HEK293 (cell line): ENCODE data around the gene MICAL3.

Experiments
- CTCF ChIA-PET: fragments of 350-600 bp; formaldehyde crosslinking; extraction: SDS; loops from one replicate; lab custom pipeline; 2021; ENCODE audit warnings: antibody characterized with exemption; lab: Yijun Ruan, JAX
- POLR2A ChIA-PET: fragments of 300-600 bp; formaldehyde crosslinking; extraction: SDS; loops from one replicate; lab custom pipeline; 2020; ENCODE audit warnings: antibody characterized with exemption, inconsistent platforms; lab: Yijun Ruan, JAX
- H3K27ac ChIP-seq: fragments of 200-500 bp; sonication (Bioruptor generic); 2 replicates; pipeline ENCODE4 v1.5.1; 2014; ENCODE audit warnings: low read depth, low read length, control low read depth, inconsistent platforms; ENCODE audit errors: extremely low read depth
- H3K36me3 ChIP-seq, 2 experiments: fragments of 200-500 bp in 1 of 2; sonication (Bioruptor generic) in 1 of 2; 1 replicate in 1 of 2; 2 replicates in 1 of 2; pipeline ENCODE4 v1.5.1; 2014 to 2017; ENCODE audit warnings: inconsistent platforms in 2 of 2, low read length in 2 of 2; ENCODE audit not compliant: control insufficient read depth in 2 of 2, insufficient read depth in 1 of 2
- H3K4me1 ChIP-seq: fragments of 200-500 bp; sonication (Bioruptor generic); 2 replicates; pipeline ENCODE4 v1.5.1; 2014; ENCODE audit warnings: mild to moderate bottlenecking, low read length, inconsistent platforms; ENCODE audit not compliant: control insufficient read depth, insufficient read depth
- H3K4me3 ChIP-seq: 2 replicates; pipeline ENCODE4 v1.5.1; 2011; ENCODE audit warnings: low read depth, mild to moderate bottlenecking, control low read depth, low read length, moderate library complexity
- H3K9me3 ChIP-seq: fragments of 200-500 bp; sonication (Bioruptor generic); 2 replicates; pipeline ENCODE4 v1.5.1; 2014; ENCODE audit warnings: low read depth, low read length, inconsistent platforms; ENCODE audit not compliant: control insufficient read depth, insufficient read depth
- BCL6B ChIP-seq: fragments of 450-650 bp; formaldehyde crosslinking; IDR thresholded peaks from 2 replicates; pipeline ENCODE4 v1.5.1; 2017; ENCODE audit warnings: missing biosample characterization, missing genetic modification characterization
- FEZF1 ChIP-seq: fragments of 450-650 bp; formaldehyde crosslinking; IDR thresholded peaks from 2 replicates; pipeline ENCODE4 v1.5.1; 2016; ENCODE audit warnings: missing biosample characterization, missing genetic modification characterization
- IKZF3 ChIP-seq: fragments of 450-650 bp; IDR thresholded peaks from 2 replicates; pipeline ENCODE4 v1.5.0; 2018; ENCODE audit warnings: missing biosample characterization, mild to moderate bottlenecking, missing genetic modification characterization, moderate library complexity
- MEIS1 ChIP-seq: sonication (generic); formaldehyde crosslinking; IDR thresholded peaks from 2 replicates; pipeline ENCODE4 v1.8.1; 2022; ENCODE audit warnings: missing genetic modification reagents, mild to moderate bottlenecking, borderline replicate concordance
- PRDM6 ChIP-seq: fragments of 450-650 bp; formaldehyde crosslinking; IDR thresholded peaks from 2 replicates; pipeline ENCODE4 v1.5.1; 2017; ENCODE audit warnings: missing biosample characterization, missing genetic modification characterization
- REPIN1 ChIP-seq: fragments of 450-650 bp; formaldehyde crosslinking; IDR thresholded peaks from 2 replicates; pipeline ENCODE4 v1.5.1; 2017; ENCODE audit warnings: missing biosample characterization, missing genetic modification characterization, low read depth
- REST ChIP-seq: fragments of 450-650 bp; formaldehyde crosslinking; IDR thresholded peaks from 2 replicates; pipeline ENCODE4 v1.5.1; 2016; ENCODE audit warnings: missing biosample characterization, missing genetic modification characterization
- SCRT1 ChIP-seq: fragments of 450-650 bp; formaldehyde crosslinking; IDR thresholded peaks from 2 replicates; pipeline ENCODE4 v1.5.1; 2016; ENCODE audit warnings: missing biosample characterization, missing genetic modification characterization, borderline replicate concordance
- YY1 ChIP-seq: fragments of 450-650 bp; formaldehyde crosslinking; IDR thresholded peaks from 2 replicates; pipeline ENCODE4 v1.5.1; 2018; ENCODE audit warnings: missing biosample characterization, missing genetic modification characterization
- ZBTB10 ChIP-seq: fragments of 450-650 bp; formaldehyde crosslinking; IDR thresholded peaks from 2 replicates; pipeline ENCODE4 v1.5.1; 2016; ENCODE audit warnings: missing biosample characterization, missing genetic modification characterization
- ZBTB48 ChIP-seq: fragments of 450-650 bp; formaldehyde crosslinking; IDR thresholded peaks from 2 replicates; pipeline ENCODE4 v1.5.1; 2016; ENCODE audit warnings: missing biosample characterization, missing genetic modification characterization
- ZNF266 ChIP-seq: fragments of 450-650 bp; formaldehyde crosslinking; IDR thresholded peaks from 2 replicates; pipeline ENCODE4 v1.5.1; 2016; ENCODE audit warnings: missing biosample characterization, missing genetic modification characterization, low read depth
- ZNF274 ChIP-seq, 2 experiments: fragments of 200-500 bp in 1 of 2; fragments of 450-650 bp in 1 of 2; sonication (Bioruptor generic) in 1 of 2; formaldehyde crosslinking in 1 of 2; IDR thresholded peaks; 2 replicates each; pipeline versions ENCODE4 v1.5.1 to v1.6.1; 2014 to 2016; ENCODE audit warnings: borderline replicate concordance in 1 of 2, inconsistent platforms in 1 of 2, low read length in 1 of 2, missing biosample characterization in 1 of 2, missing genetic modification characterization in 1 of 2
- ZNF335 ChIP-seq: fragments of 450-650 bp; formaldehyde crosslinking; conservative IDR thresholded peaks from 2 replicates; pipeline ENCODE4 v1.5.1; 2016; ENCODE audit warnings: missing biosample characterization, missing genetic modification characterization
- ZNF37A ChIP-seq: fragments of 450-650 bp; IDR thresholded peaks from 2 replicates; pipeline ENCODE4 v1.5.1; 2018; ENCODE audit warnings: missing biosample characterization, missing genetic modification characterization
- ZNF501 ChIP-seq: fragments of 450-650 bp; formaldehyde crosslinking; IDR thresholded peaks from 2 replicates; pipeline ENCODE4 v1.5.1; 2016; ENCODE audit warnings: missing biosample characterization, missing genetic modification characterization
- ZNF837 ChIP-seq: fragments of 450-650 bp; formaldehyde crosslinking; IDR thresholded peaks from 2 replicates; pipeline ENCODE4 v1.5.1; 2016; ENCODE audit warnings: missing biosample characterization, missing genetic modification characterization
- ZSCAN18 ChIP-seq: fragments of 450-650 bp; formaldehyde crosslinking; IDR thresholded peaks from 2 replicates; pipeline ENCODE4 v1.5.1; 2016; ENCODE audit warnings: missing biosample characterization, missing genetic modification characterization
- ZSCAN30 ChIP-seq: fragments of 450-650 bp; IDR thresholded peaks from 2 replicates; pipeline ENCODE4 v1.5.1; 2018; ENCODE audit warnings: missing biosample characterization, mild to moderate bottlenecking, missing genetic modification characterization, moderate library complexity

The MICAL3 gene

GRCh38 chr22:17787241-17787640 is 237.1 kb downstream of the MICAL3 start:
- peaks cover 0 to 31% of the 10 kb centered on the region in 2 experiments; a peak in 1 of 3 replicates for H3K36me3 ChIP-seq
- no peaks in the 10 kb centered on the region for H3K4me1 ChIP-seq
- CTCF ChIA-PET, result interaction anchor here (0.8 to 4.9 kb wide), 5 partner anchors 45 to 615 kb away, joined by 3 to 63 read pairs (median 5); partner anchors contain the start of gene PEX26
- POLR2A ChIA-PET, result interaction anchor here (0.9 to 1.2 kb wide), 2 partner anchors 14 to 291 kb away, joined by 3 to 4 read pairs; partner anchors contain the start of gene PEX26
- no peak overlapping the region for H3K27ac ChIP-seq
- TF ChIP-seq SCRT1 (no peak), ZNF274 (IDR thresholded peaks at IDR 0.05; ENCODE audit: low read length) (no peak), ZNF274 (tag by site-specific recombination; IDR thresholded peaks at IDR 0.05; ENCODE audit: borderline replicate concordance) (no peak), ZBTB10 (tag by site-specific recombination) (no peak), ZNF37A (tag by site-specific recombination) (no peak), REST (tag by site-specific recombination) (no peak), ZNF501 (tag by site-specific recombination) (no peak), YY1 (no peak), REPIN1 (tag by site-specific recombination) (no peak), ZSCAN30 (tag by site-specific recombination) (no peak), ZNF266 (tag by site-specific recombination) (no peak), ZSCAN18 (tag by site-specific recombination) (no peak), MEIS1 (CRISPR knock-in tag) (no peak), ZNF837 (tag by site-specific recombination) (no peak), IKZF3 (no peak), ZNF335 (tag by site-specific recombination) (no peak), FEZF1 (no peak), BCL6B (tag by site-specific recombination) (no peak), PRDM6 (tag by site-specific recombination) (no peak), ZBTB48 (tag by site-specific recombination) (no peak)
- H3K4me3 ChIP-seq, result no peak overlapping the region
- H3K9me3 ChIP-seq, result no peaks in the 10 kb centered on the region
